Neural crest cell (in vitro differentiated cells): ENCODE data around the gene POLR2A. TPM values are rescaled to one million over a fixed set of nuclear protein-coding genes. Genes with fewer than 3 reads are reported as not detected.

Experiments used
- DNase-seq: peaks from one replicate; pipeline ENCODE4 v3.0.0; 2021; ENCODE audit warnings: low read depth, mixed read lengths, low spot score
- H3K27ac Mint-ChIP-seq: one replicate; pipeline ENCODE4 v1.8.0; 2021; ENCODE audit warnings: mild to moderate bottlenecking, mixed read lengths; ENCODE audit not compliant: unreplicated experiment
- H3K27me3 Mint-ChIP-seq: 2 replicates; pipeline ENCODE4 v1.8.0; 2021; ENCODE audit warnings: low read depth, mild to moderate bottlenecking, mixed read lengths
- H3K36me3 Mint-ChIP-seq: 2 replicates; pipeline ENCODE4 v1.8.0; 2021; ENCODE audit warnings: low read depth, mild to moderate bottlenecking, mixed read lengths
- H3K4me1 Mint-ChIP-seq: 2 replicates; pipeline ENCODE4 v1.8.0; 2021; ENCODE audit warnings: mixed read lengths
- H3K4me3 Mint-ChIP-seq: one replicate; pipeline ENCODE4 v1.8.0; 2021; ENCODE audit warnings: mild to moderate bottlenecking, mixed read lengths
- H3K9me3 Mint-ChIP-seq: 2 replicates; pipeline ENCODE4 v1.8.0; 2021; ENCODE audit warnings: mixed read lengths
- total RNA-seq: library from RNA; stranded (reverse); gene quantifications from 2 replicates; pipeline ENCODE4 v1.2.1, GENCODE V29; 2021
- TF ChIP-seq, protein P1 (sequence below): fragments of 200-600 bp; sonication (generic); conservative IDR thresholded peaks from 2 replicates; pipeline ENCODE4 v1.5.0; 2021; ENCODE audit warnings: antibody characterized with exemption, mild to moderate bottlenecking

The POLR2A gene
- total RNA-seq, 1 donor from 2014 or later, result 181 TPM

DNA sequence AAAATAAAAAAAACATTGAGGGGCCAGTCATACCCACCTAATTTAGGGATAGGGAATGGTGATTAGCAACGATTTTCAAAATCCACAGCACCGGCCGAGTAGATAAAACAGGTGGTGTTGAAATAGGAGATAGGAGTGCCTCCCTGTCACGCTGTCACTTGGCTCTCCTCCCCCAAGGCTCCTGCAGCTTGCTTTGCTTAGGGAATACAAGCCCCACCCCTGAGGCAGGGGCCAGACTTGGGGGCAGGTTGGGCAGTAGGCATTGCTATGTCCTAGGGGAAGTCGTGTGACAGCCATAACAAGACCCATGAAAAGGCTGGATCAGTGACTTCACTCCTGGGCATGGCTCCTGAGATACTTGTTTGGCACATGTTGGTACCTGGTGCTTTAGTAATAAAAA is 25.8 kb downstream of the POLR2A start:
- H3K27me3 Mint-ChIP-seq, result no peaks in the 10 kb centered on the region
- TF ChIP-seq, protein P1, sequence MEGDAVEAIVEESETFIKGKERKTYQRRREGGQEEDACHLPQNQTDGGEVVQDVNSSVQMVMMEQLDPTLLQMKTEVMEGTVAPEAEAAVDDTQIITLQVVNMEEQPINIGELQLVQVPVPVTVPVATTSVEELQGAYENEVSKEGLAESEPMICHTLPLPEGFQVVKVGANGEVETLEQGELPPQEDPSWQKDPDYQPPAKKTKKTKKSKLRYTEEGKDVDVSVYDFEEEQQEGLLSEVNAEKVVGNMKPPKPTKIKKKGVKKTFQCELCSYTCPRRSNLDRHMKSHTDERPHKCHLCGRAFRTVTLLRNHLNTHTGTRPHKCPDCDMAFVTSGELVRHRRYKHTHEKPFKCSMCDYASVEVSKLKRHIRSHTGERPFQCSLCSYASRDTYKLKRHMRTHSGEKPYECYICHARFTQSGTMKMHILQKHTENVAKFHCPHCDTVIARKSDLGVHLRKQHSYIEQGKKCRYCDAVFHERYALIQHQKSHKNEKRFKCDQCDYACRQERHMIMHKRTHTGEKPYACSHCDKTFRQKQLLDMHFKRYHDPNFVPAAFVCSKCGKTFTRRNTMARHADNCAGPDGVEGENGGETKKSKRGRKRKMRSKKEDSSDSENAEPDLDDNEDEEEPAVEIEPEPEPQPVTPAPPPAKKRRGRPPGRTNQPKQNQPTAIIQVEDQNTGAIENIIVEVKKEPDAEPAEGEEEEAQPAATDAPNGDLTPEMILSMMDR, result no peak
- H3K36me3 Mint-ChIP-seq, result peaks cover 20% of the 10 kb centered on the region
- no peaks in the 10 kb centered on the region for H3K4me1 Mint-ChIP-seq
- H3K4me3 Mint-ChIP-seq, result no peak overlapping the region
- H3K27ac Mint-ChIP-seq, result no peak overlapping the region
- H3K9me3 Mint-ChIP-seq, result no peaks in the 10 kb centered on the region
- DNase-seq, result no peak

- peaks cover 18% of the 10 kb centered on the region for H3K36me3 Mint-ChIP-seq
- no peaks in the 10 kb centered on the region for H3K9me3 Mint-ChIP-seq
- H3K4me1 Mint-ChIP-seq, result no peaks in the 10 kb centered on the region
- TF ChIP-seq, protein P1, result no peak
- H3K27me3 Mint-ChIP-seq, result no peaks in the 10 kb centered on the region
- H3K4me3 Mint-ChIP-seq, result no peak overlapping the region
- no peak for DNase-seq
- H3K27ac Mint-ChIP-seq, result no peak overlapping the region
These were observed 26.9 kb downstream of the POLR2A start for GRCh38 chr17:7511108-7511507.

GRCh38 chr17:7512105-7512504 is 27.9 kb downstream of the POLR2A start:
- TF ChIP-seq, protein P1, result no peak
- DNase-seq, result no peak
- H3K4me3 Mint-ChIP-seq, result no peak overlapping the region
- no peaks in the 10 kb centered on the region for H3K9me3 Mint-ChIP-seq
- H3K36me3 Mint-ChIP-seq, result peaks cover 15% of the 10 kb centered on the region
- no peaks in the 10 kb centered on the region for H3K4me1 Mint-ChIP-seq
- H3K27me3 Mint-ChIP-seq, result no peaks in the 10 kb centered on the region
- no peak overlapping the region for H3K27ac Mint-ChIP-seq

DNA sequence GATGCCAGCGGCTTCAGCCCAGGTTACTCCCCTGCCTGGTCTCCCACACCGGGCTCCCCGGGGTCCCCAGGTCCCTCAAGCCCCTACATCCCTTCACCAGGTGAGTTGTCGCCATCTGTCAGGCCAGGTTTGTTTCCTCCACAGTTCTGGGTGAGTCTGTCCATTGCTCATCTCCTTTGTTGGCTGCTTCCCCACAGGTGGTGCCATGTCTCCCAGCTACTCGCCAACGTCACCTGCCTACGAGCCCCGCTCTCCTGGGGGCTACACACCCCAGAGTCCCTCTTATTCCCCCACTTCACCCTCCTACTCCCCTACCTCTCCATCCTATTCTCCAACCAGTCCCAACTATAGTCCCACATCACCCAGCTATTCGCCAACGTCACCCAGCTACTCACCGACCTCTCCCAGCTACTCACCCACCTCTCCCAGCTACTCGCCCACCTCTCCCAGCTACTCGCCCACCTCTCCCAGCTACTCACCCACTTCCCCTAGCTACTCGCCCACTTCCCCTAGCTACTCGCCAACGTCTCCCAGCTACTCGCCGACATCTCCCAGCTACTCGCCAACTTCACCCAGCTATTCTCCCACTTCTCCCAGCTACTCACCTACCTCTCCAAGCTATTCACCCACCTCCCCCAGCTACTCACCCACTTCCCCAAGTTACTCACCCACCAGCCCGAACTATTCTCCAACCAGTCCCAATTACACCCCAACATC is 28.8 kb downstream of the POLR2A start:
- Mint-ChIP-seq H3K9me3 (no peaks in the 10 kb centered on the region), H3K4me1 (no peaks in the 10 kb centered on the region), H3K27me3 (no peaks in the 10 kb centered on the region), H3K4me3 (no peak overlapping the region), H3K27ac (no peak overlapping the region), H3K36me3 (peaks cover 15% of the 10 kb centered on the region)
- DNase-seq, result no peak
- TF ChIP-seq, protein P1, result no peak

DNA sequence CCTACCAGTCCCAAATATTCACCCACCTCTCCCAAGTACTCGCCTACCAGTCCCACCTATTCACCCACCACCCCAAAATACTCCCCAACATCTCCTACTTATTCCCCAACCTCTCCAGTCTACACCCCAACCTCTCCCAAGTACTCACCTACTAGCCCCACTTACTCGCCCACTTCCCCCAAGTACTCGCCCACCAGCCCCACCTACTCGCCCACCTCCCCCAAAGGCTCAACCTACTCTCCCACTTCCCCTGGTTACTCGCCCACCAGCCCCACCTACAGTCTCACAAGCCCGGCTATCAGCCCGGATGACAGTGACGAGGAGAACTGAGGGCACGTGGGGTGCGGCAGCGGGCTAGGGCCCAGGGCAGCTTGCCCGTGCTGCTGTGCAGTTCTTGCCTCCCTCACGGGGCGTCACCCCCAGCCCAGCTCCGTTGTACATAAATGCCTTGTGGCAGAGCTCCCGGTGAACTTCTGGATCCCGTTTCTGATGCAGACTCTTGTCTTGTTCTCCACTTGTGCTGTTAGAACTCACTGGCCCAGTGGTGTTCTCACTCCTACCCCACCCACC is 29.8 kb downstream of the POLR2A start:
- TF ChIP-seq, protein P1, result no peak
- Mint-ChIP-seq H3K4me3 (no peak overlapping the region), H3K4me1 (no peaks in the 10 kb centered on the region), H3K27me3 (no peaks in the 10 kb centered on the region), H3K27ac (no peak overlapping the region), H3K9me3 (no peaks in the 10 kb centered on the region), H3K36me3 (peaks cover 9% of the 10 kb centered on the region)
- no peak for DNase-seq
